IgD-negative memory B cell (primary cell): Measurements from ENCODE around the gene KCNN3. TPM values are rescaled to one million over a fixed set of nuclear protein-coding genes. Genes with fewer than 3 reads are reported as not detected.

Experiments used
- H3K27ac Mint-ChIP-seq, 3 donors: one replicate each; pipeline ENCODE4 v1.8.0; 2020 to 2022; ENCODE audit warnings: mild to moderate bottlenecking in 3 of 3, mixed read lengths in 3 of 3, moderate library complexity in 1 of 3
- H3K27me3 Mint-ChIP-seq: one replicate; pipeline ENCODE4 v1.8.0; 2021; ENCODE audit warnings: mixed read lengths
- H3K36me3 Mint-ChIP-seq: one replicate; pipeline ENCODE4 v1.8.0; 2020; ENCODE audit warnings: mild to moderate bottlenecking, mixed read lengths
- H3K4me1 Mint-ChIP-seq, 3 donors: one replicate each; pipeline ENCODE4 v1.8.0; 2020 to 2022; ENCODE audit warnings: mixed read lengths in 3 of 3, mild to moderate bottlenecking in 1 of 3
- H3K4me3 Mint-ChIP-seq, 4 donors: one replicate each; pipeline ENCODE4 v1.8.0; 2020 to 2022; ENCODE audit warnings: mild to moderate bottlenecking in 4 of 4, mixed read lengths in 4 of 4, moderate library complexity in 3 of 4
- H3K9me3 Mint-ChIP-seq, 3 donors: one replicate each; pipeline ENCODE4 v1.8.0; 2020 to 2021; ENCODE audit warnings: mixed read lengths in 3 of 3, mild to moderate bottlenecking in 1 of 3
- polyA plus RNA-seq: library from polyadenylated mRNA; unstranded; fragments of 300-500 nt; fragmentation: Illumina TruSeq; gene quantifications from one replicate; pipeline ENCODE4 v1.2.3, GENCODE V29; 2021

Gene KCNN3
- polyA plus RNA-seq, 1 donor from 2014 or later: 0.88 TPM

GRCh38 chr1:154735061-154735803 lies 134.8 kb downstream of the KCNN3 start:
- Mint-ChIP-seq H3K4me3 (no peak overlapping the region), H3K4me1 (no peaks in the 10 kb centered on the region), H3K9me3 (peaks cover 0 to 1% (median 0%) of the 10 kb centered on the region in 3 donors), H3K36me3 (no peaks in the 10 kb centered on the region), H3K27ac (no peak overlapping the region), H3K27me3 (peaks cover 12% of the 10 kb centered on the region)

GRCh38 chr1:154733621-154734020 lies 136.5 kb downstream of the KCNN3 start:
- Mint-ChIP-seq H3K4me3 (no peak overlapping the region), H3K4me1 (no peaks in the 10 kb centered on the region), H3K36me3 (no peaks in the 10 kb centered on the region), H3K27ac (no peak overlapping the region), H3K9me3 (peaks cover 0 to 1% (median 0%) of the 10 kb centered on the region in 3 donors), H3K27me3 (peaks cover 13% of the 10 kb centered on the region)

- H3K27ac Mint-ChIP-seq: no peak overlapping the region
- H3K27me3 Mint-ChIP-seq: peaks cover 5% of the 10 kb centered on the region
- H3K36me3 Mint-ChIP-seq: no peaks in the 10 kb centered on the region
- no peak overlapping the region for H3K4me3 Mint-ChIP-seq
- no peaks in the 10 kb centered on the region for H3K9me3 Mint-ChIP-seq
- no peaks in the 10 kb centered on the region for H3K4me1 Mint-ChIP-seq
Measured at GRCh38 chr1:154730986-154731489, 139.0 kb downstream of the KCNN3 start.

- Mint-ChIP-seq H3K27me3 (peaks cover 7% of the 10 kb centered on the region), H3K4me3 (no peak overlapping the region), H3K27ac (no peak overlapping the region), H3K36me3 (peaks cover 4% of the 10 kb centered on the region), H3K4me1 (no peaks in the 10 kb centered on the region), H3K9me3 (no peaks in the 10 kb centered on the region)
Measured at GRCh38 chr1:154730259-154730658, 139.8 kb downstream of the KCNN3 start.

- H3K9me3 Mint-ChIP-seq: no peaks in the 10 kb centered on the region
- peaks cover 4% of the 10 kb centered on the region for H3K36me3 Mint-ChIP-seq
- H3K27me3 Mint-ChIP-seq: peaks cover 7% of the 10 kb centered on the region
- H3K4me3 Mint-ChIP-seq: no peak overlapping the region
- no peaks in the 10 kb centered on the region for H3K4me1 Mint-ChIP-seq
- H3K27ac Mint-ChIP-seq: no peak overlapping the region
Measured at GRCh38 chr1:154729577-154729976, 140.5 kb downstream of the KCNN3 start.

- H3K9me3 Mint-ChIP-seq: no peaks in the 10 kb centered on the region
- no peak overlapping the region for H3K27ac Mint-ChIP-seq
Measured at GRCh38 chr1:154729031-154729442, 141.0 kb downstream of the KCNN3 start.

GRCh38 chr1:154726896-154727753 lies 143.0 kb downstream of the KCNN3 start:
- H3K36me3 Mint-ChIP-seq: peaks cover 4% of the 10 kb centered on the region
- no peak overlapping the region for H3K4me3 Mint-ChIP-seq
- H3K27ac Mint-ChIP-seq: no peak overlapping the region
- H3K4me1 Mint-ChIP-seq: peaks cover 0 to 1% (median 0%) of the 10 kb centered on the region in 3 donors
- no peaks in the 10 kb centered on the region for H3K9me3 Mint-ChIP-seq
- peaks cover 9% of the 10 kb centered on the region for H3K27me3 Mint-ChIP-seq

More at GRCh38 chr1:154729031-154729442, 141.0 kb downstream of the KCNN3 start:
- Mint-ChIP-seq H3K4me3 (no peak overlapping the region), H3K36me3 (peaks cover 4% of the 10 kb centered on the region), H3K27me3 (peaks cover 7% of the 10 kb centered on the region), H3K4me1 (no peaks in the 10 kb centered on the region)

GRCh38 chr1:154726443-154726842 lies 143.6 kb downstream of the KCNN3 start:
- Mint-ChIP-seq H3K4me1 (peaks cover 0 to 1% (median 0%) of the 10 kb centered on the region in 3 donors), H3K4me3 (no peak overlapping the region), H3K9me3 (no peaks in the 10 kb centered on the region), H3K27ac (no peak overlapping the region), H3K27me3 (peaks cover 9% of the 10 kb centered on the region), H3K36me3 (peaks cover 4% of the 10 kb centered on the region)

GRCh38 chr1:154725865-154726264 lies 144.2 kb downstream of the KCNN3 start:
- peaks cover 9% of the 10 kb centered on the region for H3K27me3 Mint-ChIP-seq

GRCh38 chr1:154720328-154721297 lies 149.5 kb downstream of the KCNN3 start:
- H3K4me3 Mint-ChIP-seq: peak overlapping the region in 1 of 4 donors; percentile 44
- no peaks in the 10 kb centered on the region for H3K9me3 Mint-ChIP-seq
- peak overlapping the region in 1 of 3 donors; percentile 18 for H3K27ac Mint-ChIP-seq
- peaks cover under 1 to 9% (median 1%) of the 10 kb centered on the region in 3 donors for H3K4me1 Mint-ChIP-seq
- peaks cover 2% of the 10 kb centered on the region for H3K27me3 Mint-ChIP-seq
- H3K36me3 Mint-ChIP-seq: peaks cover 1% of the 10 kb centered on the region

More at GRCh38 chr1:154725865-154726264, 144.2 kb downstream of the KCNN3 start:
- Mint-ChIP-seq H3K27ac (no peak overlapping the region), H3K4me3 (no peak overlapping the region), H3K4me1 (peaks cover 0 to 1% (median under 1%) of the 10 kb centered on the region in 3 donors), H3K36me3 (peaks cover 4% of the 10 kb centered on the region), H3K9me3 (no peaks in the 10 kb centered on the region)

- Mint-ChIP-seq H3K27me3 (peaks cover 2% of the 10 kb centered on the region), H3K4me1 (peaks cover 1 to 11% (median 3%) of the 10 kb centered on the region in 3 donors), H3K9me3 (no peaks in the 10 kb centered on the region), H3K4me3 (no peak overlapping the region), H3K27ac (peak overlapping the region in 1 of 3 donors; percentile 18), H3K36me3 (no peaks in the 10 kb centered on the region)
Measured at GRCh38 chr1:154719586-154720327, 150.3 kb downstream of the KCNN3 start.

GRCh38 chr1:154718566-154718965 lies 151.5 kb downstream of the KCNN3 start:
- Mint-ChIP-seq H3K27ac (no peak overlapping the region), H3K27me3 (peaks cover 2% of the 10 kb centered on the region), H3K9me3 (no peaks in the 10 kb centered on the region), H3K4me3 (no peak overlapping the region), H3K4me1 (peaks cover 1 to 11% (median 3%) of the 10 kb centered on the region in 3 donors), H3K36me3 (no peaks in the 10 kb centered on the region)

- no peak overlapping the region for H3K27ac Mint-ChIP-seq
- H3K9me3 Mint-ChIP-seq: no peaks in the 10 kb centered on the region
- peaks cover 1 to 11% (median 3%) of the 10 kb centered on the region in 3 donors for H3K4me1 Mint-ChIP-seq
- H3K4me3 Mint-ChIP-seq: no peak overlapping the region
- no peaks in the 10 kb centered on the region for H3K36me3 Mint-ChIP-seq
- peaks cover 2% of the 10 kb centered on the region for H3K27me3 Mint-ChIP-seq
Measured at GRCh38 chr1:154717528-154717924, 152.6 kb downstream of the KCNN3 start.
